Measurements from ENCODE around the gene HAND2.
A peak's percentile ranks its signal among the peaks of the same experiment; 100 is the strongest.

HAND2 gene

GRCh38 chr4:173498023-173498422 is 32.0 kb downstream of the HAND2 start:
- no peak for TF ChIP-seq CTCF (IDR thresholded peaks at IDR 0.05; ENCODE audit: unreplicated experiment in 3 of 3)
- Mint-ChIP-seq H3K27ac (no peak overlapping the region), H3K4me3 (no peak overlapping the region), H3K9me3 (peaks cover 2% of the 10 kb centered on the region), H3K36me3 (ENCODE audit: low read depth) (no peaks in the 10 kb centered on the region), H3K27me3 (ENCODE audit: low read depth) (peaks cover 96% of the 10 kb centered on the region), H3K4me1 (peaks cover 10% of the 10 kb centered on the region)

GRCh38 chr4:173494013-173494970 is 35.7 kb downstream of the HAND2 start:
- Mint-ChIP-seq H3K9me3 (no peaks in the 10 kb centered on the region), H3K4me3 (peak overlapping the region; percentile 81 to 85 (median 83)), H3K36me3 (ENCODE audit: low read depth) (no peaks in the 10 kb centered on the region), H3K4me1 (peaks cover 17% of the 10 kb centered on the region), H3K27ac (no peak overlapping the region), H3K27me3 (ENCODE audit: low read depth) (peaks cover 74% of the 10 kb centered on the region)
- peak; percentile 65 to 77 (median 68) for TF ChIP-seq CTCF (IDR thresholded peaks at IDR 0.05; ENCODE audit: unreplicated experiment in 3 of 3)

GRCh38 chr4:173493041-173493440 is 37.0 kb downstream of the HAND2 start:
- Mint-ChIP-seq H3K9me3 (no peaks in the 10 kb centered on the region), H3K27ac (no peak overlapping the region), H3K4me3 (no peak overlapping the region), H3K36me3 (ENCODE audit: low read depth) (no peaks in the 10 kb centered on the region), H3K27me3 (ENCODE audit: low read depth) (peaks cover 61% of the 10 kb centered on the region), H3K4me1 (peaks cover 17% of the 10 kb centered on the region)
- TF ChIP-seq CTCF (IDR thresholded peaks at IDR 0.05; ENCODE audit: unreplicated experiment in 3 of 3) = no peak

- Mint-ChIP-seq H3K27ac (no peak overlapping the region), H3K9me3 (no peaks in the 10 kb centered on the region), H3K4me3 (no peak overlapping the region), H3K27me3 (ENCODE audit: low read depth) (peaks cover 54% of the 10 kb centered on the region), H3K4me1 (peaks cover 17% of the 10 kb centered on the region), H3K36me3 (ENCODE audit: low read depth) (no peaks in the 10 kb centered on the region)
- TF ChIP-seq CTCF (IDR thresholded peaks at IDR 0.05; ENCODE audit: unreplicated experiment in 3 of 3) = no peak
Observed at GRCh38 chr4:173492315-173492714, 37.7 kb downstream of the HAND2 start.

GRCh38 chr4:173490817-173491528 is 39.1 kb downstream of the HAND2 start:
- no peak for TF ChIP-seq CTCF (IDR thresholded peaks at IDR 0.05; ENCODE audit: unreplicated experiment in 3 of 3)
- peaks cover 43% of the 10 kb centered on the region for H3K27me3 Mint-ChIP-seq (ENCODE audit: low read depth)
- no peak overlapping the region for H3K27ac Mint-ChIP-seq
- H3K9me3 Mint-ChIP-seq = no peaks in the 10 kb centered on the region
- peaks cover 28% of the 10 kb centered on the region for H3K4me1 Mint-ChIP-seq
- H3K4me3 Mint-ChIP-seq = no peak overlapping the region
- no peaks in the 10 kb centered on the region for H3K36me3 Mint-ChIP-seq (ENCODE audit: low read depth)

Measured in nephron (organoid).